NCI-H1048 (cell line): ENCODE results near the gene RHBDF1.

Experiments used
- DNase-seq: peaks from one replicate; lab custom pipeline; 2025; lab: John Stamatoyannopoulos, UW

The RHBDF1 gene

GRCh38 chr16:92431-93339 is 20.3 kb upstream of the RHBDF1 start:
- DNase-seq, result no peak

- no peak for DNase-seq
These were observed 19.1 kb upstream of the RHBDF1 start for GRCh38 chr16:91484-91883.

GRCh38 chr16:89391-90302 is 17.2 kb upstream of the RHBDF1 start:
- no peak for DNase-seq

GRCh38 chr16:88613-89012 is 16.2 kb upstream of the RHBDF1 start:
- DNase-seq, result no peak

- no peak for DNase-seq
These were observed 14.1 kb upstream of the RHBDF1 start for GRCh38 chr16:86483-86952.

GRCh38 chr16:85865-86264 is 13.4 kb upstream of the RHBDF1 start:
- no peak for DNase-seq

GRCh38 chr16:85407-85782 is 13.0 kb upstream of the RHBDF1 start:
- no peak for DNase-seq

- DNase-seq, result no peak
These were observed 12.4 kb upstream of the RHBDF1 start for GRCh38 chr16:84718-85406.

- no peak for DNase-seq
These were observed 11.6 kb upstream of the RHBDF1 start for GRCh38 chr16:83781-84615.

GRCh38 chr16:83060-83603 is 10.7 kb upstream of the RHBDF1 start:
- DNase-seq, result no peak

- DNase-seq, result no peak
These were observed 7.0 kb upstream of the RHBDF1 start for GRCh38 chr16:79151-80054.

- DNase-seq, result no peak
These were observed 6.2 kb upstream of the RHBDF1 start for GRCh38 chr16:78444-79150.

- DNase-seq, result no peak
These were observed 5.5 kb upstream of the RHBDF1 start, which contains the start of gene MPG for GRCh38 chr16:77807-78443. Gene MPG, plus strand, starts transcription at chr16:78225. Its CDS starts 85 bp downstream, at chr16:78310.

GRCh38 chr16:77273-77806 is 4.9 kb upstream of the RHBDF1 start:
- DNase-seq, result no peak

GRCh38 chr16:76535-77272 is 4.3 kb upstream of the RHBDF1 start:
- DNase-seq, result no peak

GRCh38 chr16:75580-76501 is 3.4 kb upstream of the RHBDF1 start:
- no peak for DNase-seq
